Endothelial cell of umbilical vein (primary cell): ENCODE measurements around the gene CATSPER3.

Source experiments
- EZH2 ChIP-seq: IDR thresholded peaks from 2 replicates; pipeline ENCODE4 v1.6.1; 2012; ENCODE audit warnings: borderline replicate concordance, low read depth, mild to moderate bottlenecking, moderate library complexity, low read length, inconsistent platforms; ENCODE audit not compliant: severe bottlenecking
- GATA2 ChIP-seq: IDR thresholded peaks from 2 replicates; pipeline ENCODE4 v1.7.0; 2011; ENCODE audit warnings: low read depth, mild to moderate bottlenecking, moderate library complexity, mixed read lengths, low read length; ENCODE audit not compliant: insufficient read length, insufficient read depth
- MYC ChIP-seq: IDR thresholded peaks from one replicate; pipeline ENCODE4 v1.6.1; 2011; ENCODE audit warnings: mild to moderate bottlenecking, low read depth, low read length
- POLR2A ChIP-seq: IDR thresholded peaks from 2 replicates; pipeline ENCODE4 v1.6.1; 2012; ENCODE audit warnings: low read depth, mild to moderate bottlenecking, control low read depth, low read length
- POLR2AphosphoS5 ChIP-seq: IDR thresholded peaks from 2 replicates; pipeline ENCODE4 v1.6.1; 2012; ENCODE audit warnings: low read depth, mild to moderate bottlenecking, control low read depth, low read length, moderate library complexity; ENCODE audit not compliant: insufficient read depth
- TF ChIP-seq, protein P1 (sequence below), 2 donors: IDR thresholded peaks; 1 replicate in 1 of 2; 2 replicates in 1 of 2; pipeline ENCODE4 v1.5.1; 2011; ENCODE audit warnings: low read length in 2 of 2, mild to moderate bottlenecking in 2 of 2, moderate library complexity in 2 of 2, control low read depth in 1 of 2, inconsistent platforms in 1 of 2, low read depth in 1 of 2; ENCODE audit not compliant: insufficient read depth in 1 of 2; ENCODE audit errors: extremely low read depth in 1 of 2
- TF ChIP-seq, protein P2 (sequence below): IDR thresholded peaks from 2 replicates; pipeline ENCODE4 v1.6.1; 2011; ENCODE audit not compliant: insufficient read depth, insufficient read length

DNA sequence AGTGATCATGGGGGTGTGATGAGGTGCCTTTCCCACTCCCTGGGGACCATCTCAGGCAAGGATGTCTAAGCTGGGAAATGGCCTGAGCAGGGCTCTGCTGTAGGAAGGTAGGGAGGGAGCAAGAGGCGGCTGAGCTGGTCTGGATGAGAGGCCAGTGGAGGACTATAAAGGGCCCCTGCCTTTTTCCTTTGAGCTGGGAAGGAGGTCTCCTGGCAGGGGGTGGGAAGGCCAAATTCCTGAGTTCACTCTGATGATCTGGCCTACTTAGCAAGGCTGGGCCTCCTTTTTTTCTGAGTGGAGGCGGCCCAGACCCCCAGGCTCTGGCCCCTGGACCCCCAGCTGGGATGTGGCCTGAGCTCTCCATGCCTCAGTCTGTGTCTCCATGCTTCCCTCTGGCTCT lies 80.6 kb downstream of the CATSPER3 start:
- TF ChIP-seq, protein P1, sequence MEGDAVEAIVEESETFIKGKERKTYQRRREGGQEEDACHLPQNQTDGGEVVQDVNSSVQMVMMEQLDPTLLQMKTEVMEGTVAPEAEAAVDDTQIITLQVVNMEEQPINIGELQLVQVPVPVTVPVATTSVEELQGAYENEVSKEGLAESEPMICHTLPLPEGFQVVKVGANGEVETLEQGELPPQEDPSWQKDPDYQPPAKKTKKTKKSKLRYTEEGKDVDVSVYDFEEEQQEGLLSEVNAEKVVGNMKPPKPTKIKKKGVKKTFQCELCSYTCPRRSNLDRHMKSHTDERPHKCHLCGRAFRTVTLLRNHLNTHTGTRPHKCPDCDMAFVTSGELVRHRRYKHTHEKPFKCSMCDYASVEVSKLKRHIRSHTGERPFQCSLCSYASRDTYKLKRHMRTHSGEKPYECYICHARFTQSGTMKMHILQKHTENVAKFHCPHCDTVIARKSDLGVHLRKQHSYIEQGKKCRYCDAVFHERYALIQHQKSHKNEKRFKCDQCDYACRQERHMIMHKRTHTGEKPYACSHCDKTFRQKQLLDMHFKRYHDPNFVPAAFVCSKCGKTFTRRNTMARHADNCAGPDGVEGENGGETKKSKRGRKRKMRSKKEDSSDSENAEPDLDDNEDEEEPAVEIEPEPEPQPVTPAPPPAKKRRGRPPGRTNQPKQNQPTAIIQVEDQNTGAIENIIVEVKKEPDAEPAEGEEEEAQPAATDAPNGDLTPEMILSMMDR (IDR thresholded peaks at IDR 0.05; ENCODE audit: extremely low read depth in 1 of 2, insufficient read depth in 1 of 2, low read depth in 1 of 2, low read length in 2 of 2), result no peak
- TF ChIP-seq POLR2A (no peak), MYC (no peak), EZH2 (no peak), GATA2 (no peak), POLR2AphosphoS5 (no peak)
- TF ChIP-seq, protein P2, sequence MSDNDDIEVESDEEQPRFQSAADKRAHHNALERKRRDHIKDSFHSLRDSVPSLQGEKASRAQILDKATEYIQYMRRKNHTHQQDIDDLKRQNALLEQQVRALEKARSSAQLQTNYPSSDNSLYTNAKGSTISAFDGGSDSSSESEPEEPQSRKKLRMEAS, result no peak
